ENCODE data around the gene SRSF7.

GRCh38 chr2:38748943-38749804 is 2.0 kb downstream of the SRSF7 start:
- no peak for TF ChIP-seq CTCF (optimal IDR thresholded peaks at IDR 0.05 in 1 of 3, IDR thresholded peaks at IDR 0.05 in 1 of 3, conservative IDR thresholded peaks at IDR 0.05 in 1 of 3; ENCODE audit: extremely low read depth in 1 of 3, insufficient read depth in 2 of 3, low read length in 3 of 3)
- no peak for TF ChIP-seq EZH2 (IDR thresholded peaks at IDR 0.05; ENCODE audit: low read length)

Measured in keratinocyte (primary cell).